Stimulated activated CD4-positive, alpha-beta T cell treated with anti-CD3 and anti-CD28 coated beads, Interleukin-1b, Interleukin-23, amount 100 ng/mL, for 48 hours (primary cell): ENCODE data around the gene MTERF2.
"Not testable (repeated sequence)": the region's sequence is repeated elsewhere in the genome, so short reads cannot be mapped to it uniquely, and the experiment has no call there.

Source experiments
- DNase-seq: peaks from one replicate; pipeline ENCODE4 v3.0.0-alpha.2; 2020

MTERF2 gene, protein sequence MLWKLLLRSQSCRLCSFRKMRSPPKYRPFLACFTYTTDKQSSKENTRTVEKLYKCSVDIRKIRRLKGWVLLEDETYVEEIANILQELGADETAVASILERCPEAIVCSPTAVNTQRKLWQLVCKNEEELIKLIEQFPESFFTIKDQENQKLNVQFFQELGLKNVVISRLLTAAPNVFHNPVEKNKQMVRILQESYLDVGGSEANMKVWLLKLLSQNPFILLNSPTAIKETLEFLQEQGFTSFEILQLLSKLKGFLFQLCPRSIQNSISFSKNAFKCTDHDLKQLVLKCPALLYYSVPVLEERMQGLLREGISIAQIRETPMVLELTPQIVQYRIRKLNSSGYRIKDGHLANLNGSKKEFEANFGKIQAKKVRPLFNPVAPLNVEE

DNA sequence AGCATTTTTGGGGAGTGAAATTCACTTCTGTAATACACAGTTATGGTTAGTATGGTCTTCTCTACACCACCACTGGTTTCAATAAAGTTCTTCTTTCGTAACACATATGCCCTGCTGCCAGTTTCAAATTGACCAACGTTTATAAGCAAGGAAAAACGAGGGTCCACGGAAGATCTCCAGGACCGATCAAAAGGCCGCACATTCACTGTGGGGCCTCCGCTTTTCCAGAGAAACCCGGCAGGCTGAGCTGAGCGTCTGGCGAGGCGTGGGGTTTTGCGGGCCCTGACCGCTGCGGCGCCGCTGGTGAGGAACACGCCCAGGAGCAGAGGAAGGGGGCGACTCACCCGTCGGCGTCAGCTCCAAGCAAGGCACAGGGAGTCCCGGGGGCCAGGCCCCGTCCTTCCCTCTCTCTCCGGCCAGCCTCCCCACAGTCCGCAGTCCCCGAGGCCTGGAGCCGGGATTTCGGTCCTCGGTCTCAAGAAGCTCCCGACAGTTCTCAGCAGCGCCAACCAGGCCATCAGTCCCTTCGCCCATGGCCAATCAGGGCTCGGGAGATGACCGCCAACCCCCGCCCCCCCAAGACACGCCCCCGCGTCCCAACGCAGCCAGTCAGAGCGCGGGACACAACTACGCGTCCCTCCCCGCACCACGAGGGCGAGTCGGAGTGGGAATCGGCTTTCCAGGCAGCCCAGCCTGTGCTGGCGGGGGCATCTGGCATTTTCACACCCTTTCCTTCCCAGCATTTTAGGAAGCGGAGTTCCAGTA, at the start of gene MTERF2:
Gene MTERF2 (minus strand): TSS at position 522 of the 765 bp plus-strand sequence. CDS start 8,432 bp downstream, outside the sequence.
- peak; percentile 83 for DNase-seq

DNA sequence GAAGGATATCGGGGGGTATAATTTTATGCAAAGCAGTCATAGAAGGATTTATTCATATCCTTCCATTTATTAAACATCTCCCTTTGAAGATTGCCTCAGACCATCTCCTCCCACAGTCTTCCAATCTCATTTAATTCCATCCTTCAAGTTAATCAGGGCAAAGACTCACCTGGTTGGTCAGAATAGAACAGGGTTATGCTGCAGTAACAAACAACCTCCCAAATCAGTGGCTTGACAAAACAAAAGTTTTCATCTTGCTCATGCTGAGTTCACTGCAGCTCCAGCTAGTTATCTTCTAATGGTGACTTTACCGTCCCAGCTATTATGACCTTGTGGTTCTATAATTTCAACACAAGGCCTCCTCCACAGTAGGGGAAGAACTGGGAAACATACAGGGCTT, 48.8 kb upstream of the MTERF2 start:
- no peak for DNase-seq

DNA sequence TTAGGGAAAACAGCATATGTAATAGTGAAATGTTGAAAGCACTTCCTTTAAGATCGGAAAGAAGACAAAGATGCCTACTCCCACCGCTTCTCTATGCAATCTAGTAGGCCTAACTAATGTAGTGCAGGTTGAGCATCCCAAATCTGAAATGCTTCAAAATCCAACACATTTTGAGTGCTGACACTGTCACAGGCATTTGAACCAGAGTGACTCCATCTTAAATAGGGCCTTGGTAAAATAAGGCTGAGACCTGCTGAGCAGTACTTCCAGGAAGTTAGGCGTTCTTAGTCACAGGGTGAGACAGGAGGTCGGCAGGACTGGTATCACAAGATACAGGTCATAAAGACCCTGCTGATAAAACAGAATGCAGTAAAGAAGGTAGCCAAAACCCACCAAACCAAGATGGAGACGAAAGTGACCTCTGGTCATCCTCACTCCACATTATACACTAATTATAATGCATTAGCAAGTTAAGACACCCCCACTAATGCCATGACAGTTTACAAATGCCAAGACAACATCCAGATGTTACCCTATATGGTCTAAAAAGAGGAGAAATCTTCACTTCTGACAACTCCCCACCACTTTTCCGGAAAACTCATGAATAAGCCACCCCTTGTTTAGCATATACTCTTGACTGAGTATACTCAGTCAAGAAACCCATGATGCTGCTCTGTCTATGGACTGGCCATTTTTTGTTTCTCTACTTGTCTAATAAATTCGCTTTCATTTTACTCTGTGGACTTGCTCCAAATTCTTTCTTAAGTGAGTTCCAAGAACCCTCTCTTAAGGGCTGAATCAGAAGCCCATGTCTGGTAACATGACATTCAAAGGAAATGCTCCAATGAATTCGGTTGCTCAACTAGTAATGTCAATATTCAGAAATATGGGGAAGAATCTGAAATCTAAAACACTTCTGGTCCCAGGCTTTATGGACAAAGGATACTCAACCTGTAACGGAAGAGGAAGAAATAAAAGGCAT, 47.1 kb upstream of the MTERF2 start:
- no peak for DNase-seq

DNA sequence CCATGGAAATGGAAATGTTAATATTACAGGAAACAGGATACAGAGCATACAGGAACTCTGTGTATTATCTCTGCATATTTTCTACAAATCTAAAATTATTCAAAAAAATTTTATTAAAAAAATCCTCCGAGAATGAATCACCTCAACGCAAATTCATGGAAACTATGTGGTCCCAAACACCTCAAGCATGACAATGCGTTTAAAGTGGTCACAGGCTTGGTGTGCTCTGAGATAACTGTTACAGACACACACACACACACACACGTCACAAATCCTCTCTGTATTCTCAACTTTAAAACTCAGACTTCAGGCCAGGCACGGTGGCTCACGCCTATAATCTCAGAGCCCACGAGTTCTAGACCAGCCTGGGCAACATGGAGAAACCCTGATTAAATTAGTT, 45.3 kb upstream of the MTERF2 start:
- DNase-seq = no peak

DNA sequence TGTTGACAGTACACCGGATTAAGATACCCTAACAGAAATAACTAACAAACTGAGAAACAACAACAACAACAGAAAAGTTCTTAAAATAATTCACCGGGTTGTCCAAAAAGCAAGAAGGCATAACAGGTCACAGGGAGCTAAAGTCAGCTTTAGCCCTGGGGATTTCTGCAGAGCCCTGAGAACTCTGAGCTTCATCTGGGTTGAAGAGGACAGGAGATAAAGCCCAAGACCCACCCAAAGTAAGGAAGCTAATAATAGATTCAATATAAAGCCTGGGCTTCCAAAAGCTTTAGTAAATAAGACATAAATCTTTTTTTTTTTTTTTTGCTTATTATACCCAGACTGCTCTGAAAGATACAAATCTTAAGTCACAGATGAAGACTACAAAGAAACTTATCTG, 44.1 kb upstream of the MTERF2 start:
- no peak for DNase-seq

DNA sequence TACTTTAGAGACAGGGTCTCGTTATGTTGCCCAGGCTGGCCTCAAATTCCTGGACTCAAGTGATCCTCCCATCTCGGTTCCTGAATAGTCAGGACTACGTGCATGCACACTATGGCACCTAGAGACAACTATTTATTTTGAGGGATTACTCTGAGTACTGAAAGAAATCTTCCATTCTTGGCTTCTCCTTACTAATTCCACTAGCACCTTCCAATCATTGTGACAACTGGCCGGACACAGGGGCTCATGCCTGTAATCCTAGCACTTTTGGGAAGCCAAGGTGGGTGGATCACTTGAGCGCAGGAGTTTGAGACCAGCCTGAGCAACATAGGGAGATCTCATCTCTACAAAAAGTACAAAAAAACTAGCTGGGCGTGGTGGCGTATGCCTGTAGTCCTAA, 42.1 kb upstream of the MTERF2 start:
- no peak for DNase-seq

DNA sequence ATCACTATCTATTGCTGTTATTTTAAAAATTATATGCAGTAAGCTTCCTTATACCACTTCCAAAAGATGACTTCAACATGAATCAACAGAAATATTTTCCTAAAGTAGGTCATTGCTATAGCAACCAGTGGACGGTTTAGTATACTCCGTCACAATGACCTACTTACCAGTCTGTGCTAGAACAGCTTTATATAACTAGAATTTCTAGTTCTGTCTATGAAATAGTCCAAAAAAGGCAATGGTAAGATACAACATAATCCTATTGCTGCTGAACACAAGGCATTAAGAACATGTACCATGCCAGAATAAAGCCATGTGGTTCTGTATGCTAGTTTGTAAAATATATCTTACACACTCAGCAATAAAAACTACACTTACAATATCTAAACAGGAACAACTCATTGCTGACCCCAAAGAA, 40.7 kb upstream of the MTERF2 start:
- DNase-seq = no peak

DNA sequence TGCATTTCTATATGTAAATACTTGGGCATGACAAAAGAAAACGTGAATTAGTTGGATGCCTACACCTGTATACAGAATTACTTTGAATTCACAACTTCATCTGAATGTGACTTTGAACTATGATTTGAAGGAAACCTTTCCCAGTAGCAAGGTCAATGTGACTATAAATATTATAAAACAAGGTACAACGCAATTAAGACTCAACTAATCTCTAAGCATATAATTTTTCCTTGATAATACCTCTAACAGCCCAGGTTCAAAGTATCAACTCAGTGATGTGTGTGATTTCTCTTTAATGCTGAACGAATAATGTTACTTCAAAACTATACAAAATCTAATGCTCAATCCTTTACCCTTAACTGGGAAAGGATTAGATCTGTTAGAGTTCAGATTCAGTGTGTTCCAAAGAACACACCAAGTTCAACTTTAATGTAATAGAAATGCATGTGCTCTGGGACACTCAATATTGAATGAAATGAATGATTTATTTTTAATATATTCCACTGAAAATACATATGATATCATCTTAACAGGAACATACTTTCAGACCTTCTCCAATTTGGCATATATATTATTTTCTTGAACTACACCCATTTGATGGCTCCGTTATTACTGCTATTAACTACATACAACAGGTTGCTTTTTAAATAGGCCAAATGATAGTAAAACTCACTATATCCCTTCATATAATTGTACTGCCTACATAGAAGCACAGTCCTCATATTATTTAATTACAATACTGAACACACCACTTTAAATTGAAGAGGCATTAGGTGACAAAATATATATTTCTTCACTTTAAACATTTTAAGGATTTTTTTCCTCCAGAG, 40.1 kb upstream of the MTERF2 start:
- DNase-seq = no peak

DNA sequence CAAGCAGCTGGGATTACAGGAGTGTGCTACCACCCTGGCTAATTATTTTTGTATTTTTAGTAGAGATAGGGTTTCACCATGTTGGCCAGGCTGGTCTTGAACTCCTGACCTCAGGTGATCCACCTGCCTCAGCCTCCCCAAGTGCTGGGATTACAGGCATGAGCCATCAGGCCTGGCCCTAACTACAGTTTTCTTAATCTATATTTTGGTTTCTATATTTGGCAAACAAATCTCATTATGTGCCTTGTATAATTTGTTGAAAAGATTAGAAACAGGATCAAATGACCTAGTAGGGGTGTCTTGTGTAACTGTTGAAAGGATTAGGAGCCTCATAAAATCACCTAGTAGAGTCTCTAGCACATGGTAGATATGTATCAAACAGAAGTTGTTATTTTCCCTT, 39.4 kb upstream of the MTERF2 start:
- not testable (repeated sequence) for DNase-seq

DNA sequence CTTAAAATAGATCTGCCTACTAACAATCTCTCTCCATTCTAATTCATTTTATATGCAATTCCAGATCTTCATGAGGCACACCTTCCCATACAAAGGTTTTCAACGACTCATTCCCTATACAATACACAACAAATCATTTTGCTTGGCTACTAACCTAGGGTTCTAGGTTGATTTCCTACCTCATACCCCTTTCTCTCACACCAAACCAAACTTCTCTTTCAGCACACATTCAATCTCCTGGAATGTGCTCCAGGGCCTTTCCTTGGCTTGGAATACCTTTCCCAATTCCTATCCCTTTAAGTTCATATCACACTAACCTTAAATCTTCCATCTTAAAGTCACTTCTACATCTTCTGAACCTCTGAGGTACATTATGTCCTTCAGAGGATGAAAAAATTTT, 38.7 kb upstream of the MTERF2 start:
- DNase-seq = no peak

DNA sequence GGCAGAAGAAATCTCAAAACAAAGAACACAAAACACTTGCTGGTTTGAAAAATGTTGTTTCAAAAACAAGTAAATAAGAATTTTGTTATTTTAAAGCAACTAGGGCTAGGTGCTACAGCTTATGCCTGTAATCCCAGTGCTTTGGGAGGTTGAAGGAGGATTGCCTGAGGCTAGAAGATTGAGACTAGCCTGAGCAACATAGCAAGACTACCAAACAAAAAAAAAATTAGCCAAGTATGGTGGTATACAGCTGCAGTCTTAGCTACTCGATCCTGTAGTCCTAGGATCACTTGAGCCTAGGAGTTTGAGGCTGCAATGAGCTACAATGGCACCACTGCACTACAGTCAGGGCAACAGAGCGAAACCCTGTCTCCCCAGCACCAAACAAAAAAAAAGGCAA, 32.6 kb upstream of the MTERF2 start:
- no peak for DNase-seq

DNA sequence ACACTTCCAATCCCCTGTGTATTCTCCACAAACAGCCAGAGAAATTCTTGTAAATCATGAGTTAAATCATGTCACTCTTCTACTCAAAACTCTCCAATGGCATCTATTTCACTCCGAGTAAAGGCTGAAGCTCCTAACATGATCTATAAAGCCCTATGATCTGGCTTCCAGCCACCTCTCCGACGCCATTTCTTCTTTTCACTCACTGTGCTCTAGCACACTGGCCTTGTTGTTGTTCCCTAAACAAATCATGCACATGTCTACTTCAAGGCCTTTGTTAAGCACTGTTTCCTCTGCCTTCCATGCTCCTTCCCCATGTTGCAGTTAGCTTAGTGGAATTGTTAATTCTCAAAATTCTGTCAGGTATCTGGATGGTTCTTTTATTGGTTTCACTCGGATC, 30.1 kb upstream of the MTERF2 start:
- DNase-seq = no peak

DNA sequence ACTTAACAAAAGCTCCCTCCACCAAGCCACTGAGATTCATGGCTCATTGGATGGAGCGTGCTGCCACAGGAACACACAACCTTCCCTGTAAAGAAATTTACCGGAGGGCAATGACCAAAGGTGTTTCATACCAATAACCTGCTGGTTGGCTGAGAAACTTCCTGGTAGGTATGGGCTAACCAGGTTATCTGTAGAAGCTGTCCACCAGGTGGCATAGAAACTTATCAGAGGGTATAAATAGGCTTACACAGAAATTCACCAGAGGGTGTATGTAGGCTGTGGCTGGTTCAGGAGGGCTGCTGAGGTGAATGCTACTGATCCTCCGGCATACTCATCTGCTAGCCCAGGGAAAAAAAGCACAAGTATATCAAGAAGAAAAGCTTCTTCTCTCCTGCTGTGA, 27.1 kb upstream of the MTERF2 start:
- no peak for DNase-seq

DNA sequence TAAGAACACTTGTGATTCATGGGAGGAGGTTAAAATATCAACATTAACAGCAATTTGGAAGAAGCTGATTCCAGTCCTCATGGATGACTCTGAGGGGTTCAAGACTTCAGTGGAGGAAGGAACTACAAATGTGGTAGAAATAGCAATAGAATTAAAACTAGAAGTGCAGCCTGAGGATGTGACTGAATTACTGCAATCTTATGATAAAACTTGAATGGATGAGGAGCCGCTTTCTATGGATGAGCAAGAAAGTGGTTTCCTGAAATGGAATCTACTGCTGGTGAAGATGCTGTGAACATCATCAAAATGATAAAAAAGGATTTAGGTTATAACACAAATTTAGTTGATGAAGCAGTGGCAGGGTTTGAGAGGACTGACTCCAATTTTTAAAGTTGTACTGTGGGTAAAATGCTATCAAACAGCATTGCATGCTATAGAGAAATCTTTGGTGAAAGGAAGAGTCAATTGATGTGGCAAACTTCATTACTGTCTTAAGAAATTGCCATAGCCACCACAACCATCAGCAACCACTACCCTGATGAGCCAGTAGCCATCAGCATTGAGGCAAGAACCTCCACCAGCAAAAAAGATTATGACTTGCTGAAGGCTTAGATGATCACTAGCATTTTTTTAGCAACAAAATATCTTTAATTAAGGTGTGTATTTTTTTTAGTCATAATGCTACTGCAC, 25.9 kb upstream of the MTERF2 start:
- no peak for DNase-seq

DNA sequence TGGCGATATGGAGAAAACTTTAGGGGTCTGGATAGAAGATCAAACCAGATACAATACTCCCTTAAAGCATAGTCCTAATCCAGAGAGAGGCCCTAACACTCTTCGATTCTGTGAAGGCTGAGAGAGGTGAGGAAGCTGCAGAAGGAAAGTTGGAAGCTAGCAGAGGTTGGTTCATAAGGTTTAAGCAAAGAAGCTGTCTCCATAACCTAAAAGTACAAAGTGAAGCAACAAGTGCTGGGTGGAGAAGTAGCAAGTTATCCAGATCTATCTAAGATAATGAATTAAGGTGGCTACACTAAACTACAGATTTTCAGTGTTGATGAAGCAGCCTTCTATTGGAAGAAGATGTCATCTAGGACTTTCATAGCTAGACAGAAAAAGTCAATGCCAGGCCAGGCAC, 24.6 kb upstream of the MTERF2 start:
- no peak for DNase-seq

DNA sequence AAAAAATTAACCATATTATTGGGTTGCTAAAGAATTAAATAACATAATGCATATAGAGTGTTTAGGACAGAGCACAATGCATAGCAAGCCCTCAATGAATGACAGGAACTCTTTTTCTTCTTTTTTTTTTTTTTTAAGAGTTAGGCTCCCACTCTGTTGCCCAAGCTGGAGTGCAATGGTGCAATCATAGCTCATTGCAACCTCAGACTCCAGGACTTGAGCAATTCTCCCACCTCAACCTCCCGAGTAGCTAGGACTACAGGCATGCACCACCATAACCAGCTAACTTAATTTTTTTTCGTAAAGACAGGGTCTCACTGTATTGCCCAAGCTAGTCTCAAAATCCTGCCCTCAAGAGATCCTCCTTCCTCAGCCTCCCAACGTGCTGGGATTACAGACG, 20.5 kb upstream of the MTERF2 start:
- DNase-seq = no peak

DNA sequence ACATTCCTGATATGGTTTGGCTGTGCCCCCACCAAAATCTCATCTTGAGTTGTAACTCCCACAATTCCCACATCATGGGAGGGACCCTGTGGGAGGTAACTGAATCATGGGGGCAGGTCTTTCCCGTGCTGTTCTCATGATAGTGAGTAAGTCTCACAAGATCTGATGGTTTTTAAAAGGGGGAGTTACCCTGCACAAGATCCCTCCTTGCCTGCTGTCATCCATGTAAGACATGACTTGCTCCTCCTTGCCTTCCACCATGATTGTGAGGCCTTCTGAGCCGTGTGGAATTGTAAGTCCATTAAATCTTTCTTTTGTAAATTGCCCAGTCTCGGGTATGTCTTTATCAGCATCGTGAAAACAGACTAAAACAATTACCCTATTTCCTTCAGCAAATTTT, 15.7 kb upstream of the MTERF2 start:
- DNase-seq = not testable (repeated sequence)

DNA sequence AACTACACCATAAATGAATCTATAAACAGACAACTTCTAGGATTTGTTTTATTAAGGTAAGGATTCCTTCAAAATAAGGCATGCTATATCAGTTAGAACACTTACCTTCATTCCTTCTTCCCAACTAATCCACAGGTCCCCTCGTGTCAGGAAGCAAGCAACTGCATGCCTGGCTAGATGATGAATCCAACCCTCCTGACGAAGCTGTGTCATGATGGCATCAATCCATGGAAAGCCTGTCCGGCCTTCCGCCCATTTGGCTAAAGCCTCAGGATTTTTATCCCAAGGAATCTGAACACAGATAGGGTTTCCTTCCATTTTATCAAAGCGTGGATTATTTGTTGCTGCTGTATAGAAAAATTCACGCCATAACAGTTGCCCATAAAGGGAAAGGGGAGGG, 12.5 kb upstream of the MTERF2 start:
- DNase-seq = no peak

DNA sequence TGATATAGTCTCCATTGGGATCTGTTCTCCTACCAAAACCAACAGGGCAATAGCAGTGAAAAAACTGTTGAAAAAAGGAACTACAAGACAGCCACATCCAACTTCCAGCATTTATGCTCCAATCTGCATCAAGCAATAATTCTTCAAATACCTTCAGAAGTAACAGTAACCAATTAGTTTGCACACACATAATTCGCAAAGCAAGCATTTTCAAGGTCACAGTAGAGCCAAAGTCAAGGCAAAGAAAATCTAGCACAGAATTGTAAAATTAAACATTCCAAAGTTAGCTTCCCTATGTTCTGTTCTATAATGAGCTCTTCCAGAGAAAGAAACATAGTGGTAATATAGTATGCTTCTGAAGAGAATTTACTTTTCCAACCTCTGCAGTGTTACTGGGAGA, 11.0 kb upstream of the MTERF2 start:
- DNase-seq = no peak

DNA sequence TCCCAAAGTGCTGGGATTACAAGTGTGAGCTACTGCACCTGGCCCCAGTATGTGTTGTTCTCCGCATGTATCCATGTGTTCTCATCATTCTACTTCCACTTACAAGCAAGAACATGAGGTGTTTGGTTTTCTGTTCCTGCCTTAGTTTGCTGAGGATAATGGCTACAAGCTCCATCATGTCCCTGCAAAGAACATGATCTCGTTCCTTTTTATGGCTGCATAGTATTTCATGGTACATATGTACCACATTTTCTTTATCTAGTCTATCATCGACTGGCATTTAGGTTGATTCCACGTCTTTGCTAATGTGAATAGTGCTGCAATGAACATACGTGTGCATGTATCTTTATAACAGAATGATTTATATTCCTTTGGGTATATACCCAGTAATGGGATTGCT, 9.2 kb upstream of the MTERF2 start:
- DNase-seq = not testable (repeated sequence)

DNA sequence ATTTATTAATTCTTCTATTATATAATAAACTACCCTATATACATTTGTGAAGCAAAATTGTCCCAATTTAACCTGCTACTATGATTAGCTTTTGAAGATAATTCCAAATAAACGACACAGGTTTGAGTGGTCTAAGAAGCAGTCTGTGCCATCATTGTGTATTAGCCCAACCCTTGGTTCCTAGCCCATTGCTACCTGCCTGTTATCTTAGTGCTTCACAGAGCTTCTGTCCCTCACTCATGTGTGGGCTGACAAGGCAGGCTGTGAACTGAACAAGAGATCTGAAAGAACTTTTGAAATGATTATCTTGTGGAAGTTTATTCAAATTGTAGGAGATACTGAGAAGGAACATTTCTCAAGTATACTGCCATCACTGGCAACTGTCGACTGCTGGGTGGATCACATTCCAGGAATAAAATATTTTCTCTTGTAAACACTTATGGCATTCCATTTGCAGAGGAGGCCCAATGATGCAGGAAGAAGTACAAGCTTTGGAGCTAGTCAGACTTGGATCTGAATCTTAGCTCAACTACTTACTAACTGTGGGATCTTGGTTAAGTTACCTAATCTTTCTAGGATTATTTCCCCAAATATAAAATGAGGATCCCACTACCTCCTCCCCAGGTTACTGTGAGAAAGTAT, 7.8 kb upstream of the MTERF2 start:
- DNase-seq = no peak
